A172 (cell line): Measurements from ENCODE around the gene ATRX. TPM values are rescaled to one million over a fixed set of nuclear protein-coding genes. Genes with fewer than 3 reads are reported as not detected.
"Not testable (repeated sequence)": the region's sequence is repeated elsewhere in the genome, so short reads cannot be mapped to it uniquely, and the experiment has no call there.

Source experiments
- DNase-seq: peaks from one replicate; pipeline ENCODE4 v3.0.0-alpha.2; 2015; ENCODE audit warnings: low spot score
- total RNA-seq: library from RNA; depleted of rRNA; stranded (reverse); fragments of >200 nt; shearing (Covaris generic); gene quantifications from 2 replicates; pipeline ENCODE4 v1.2.3, GENCODE V29; 2014

ATRX gene
- total RNA-seq, 1 experiment from 2014 or later: 96.9 TPM

GRCh38 chrX:77740376-77740905 lies 45.6 kb downstream of the ATRX start:
- no peak for DNase-seq

GRCh38 chrX:77733342-77733741 lies 52.7 kb downstream of the ATRX start:
- no peak for DNase-seq

GRCh38 chrX:77731821-77732419 lies 54.1 kb downstream of the ATRX start:
- no peak for DNase-seq

- not testable (repeated sequence) for DNase-seq
Observed at GRCh38 chrX:77726095-77726494, 59.9 kb downstream of the ATRX start.

- no peak for DNase-seq
Observed at GRCh38 chrX:77723681-77724080, 62.3 kb downstream of the ATRX start.

- DNase-seq: no peak
Observed at GRCh38 chrX:77719388-77719787, 66.6 kb downstream of the ATRX start.

GRCh38 chrX:77704881-77705280 lies 81.1 kb downstream of the ATRX start:
- DNase-seq: no peak

GRCh38 chrX:77698242-77698641 lies 87.8 kb downstream of the ATRX start:
- DNase-seq: no peak

GRCh38 chrX:77694491-77694890 lies 91.5 kb downstream of the ATRX start:
- DNase-seq: no peak

GRCh38 chrX:77693594-77693993 lies 92.4 kb downstream of the ATRX start:
- no peak for DNase-seq

- no peak for DNase-seq
Observed at GRCh38 chrX:77691916-77692315, 94.1 kb downstream of the ATRX start.

- no peak for DNase-seq
Observed at GRCh38 chrX:77689376-77689775, 96.6 kb downstream of the ATRX start.

- not testable (repeated sequence) for DNase-seq
Observed at GRCh38 chrX:77685683-77686082, 100.3 kb downstream of the ATRX start.

- no peak for DNase-seq
Observed at GRCh38 chrX:77679144-77679543, 106.9 kb downstream of the ATRX start.

- no peak for DNase-seq
Observed at GRCh38 chrX:77675986-77676385, 110.0 kb downstream of the ATRX start.

- DNase-seq: peak; percentile 68
Observed at GRCh38 chrX:77668391-77669237, 117.4 kb downstream of the ATRX start.

- DNase-seq: no peak
Observed at GRCh38 chrX:77658886-77659285, 127.1 kb downstream of the ATRX start.

- no peak for DNase-seq
Observed at GRCh38 chrX:77652095-77652494, 133.9 kb downstream of the ATRX start.

GRCh38 chrX:77640702-77641101 lies 145.3 kb downstream of the ATRX start:
- DNase-seq: no peak

- DNase-seq: no peak
Observed at GRCh38 chrX:77639820-77640219, 146.2 kb downstream of the ATRX start.

GRCh38 chrX:77638397-77638796 lies 147.6 kb downstream of the ATRX start:
- no peak for DNase-seq

GRCh38 chrX:77635373-77635772 lies 150.6 kb downstream of the ATRX start:
- DNase-seq: no peak
